IPS-15b (cell line): ENCODE data around the gene BTAF1.

ENCODE experiments used
- H3K27me3 ChIP-seq: one replicate; pipeline ENCODE4 v1.6.1; 2013; ENCODE audit warnings: low read length; ENCODE audit not compliant: control insufficient read depth, insufficient read depth
- H3K36me3 ChIP-seq: one replicate; pipeline ENCODE4 v1.6.1; 2013; ENCODE audit warnings: low read length; ENCODE audit not compliant: control insufficient read depth, insufficient read depth
- H3K4me1 ChIP-seq: one replicate; pipeline ENCODE4 v1.6.1; 2013; ENCODE audit warnings: mild to moderate bottlenecking, low read length; ENCODE audit not compliant: control insufficient read depth, insufficient read depth
- H3K4me3 ChIP-seq: one replicate; pipeline ENCODE4 v1.5.1; 2013; ENCODE audit warnings: low read depth, low read length
- H3K9ac ChIP-seq: one replicate; pipeline ENCODE4 v1.6.1; 2013; ENCODE audit warnings: low read depth, mild to moderate bottlenecking, low read length
- H3K9me3 ChIP-seq: one replicate; pipeline ENCODE4 v1.6.1; 2013; ENCODE audit warnings: mild to moderate bottlenecking, low read length; ENCODE audit not compliant: control insufficient read depth, insufficient read depth

Gene BTAF1

DNA sequence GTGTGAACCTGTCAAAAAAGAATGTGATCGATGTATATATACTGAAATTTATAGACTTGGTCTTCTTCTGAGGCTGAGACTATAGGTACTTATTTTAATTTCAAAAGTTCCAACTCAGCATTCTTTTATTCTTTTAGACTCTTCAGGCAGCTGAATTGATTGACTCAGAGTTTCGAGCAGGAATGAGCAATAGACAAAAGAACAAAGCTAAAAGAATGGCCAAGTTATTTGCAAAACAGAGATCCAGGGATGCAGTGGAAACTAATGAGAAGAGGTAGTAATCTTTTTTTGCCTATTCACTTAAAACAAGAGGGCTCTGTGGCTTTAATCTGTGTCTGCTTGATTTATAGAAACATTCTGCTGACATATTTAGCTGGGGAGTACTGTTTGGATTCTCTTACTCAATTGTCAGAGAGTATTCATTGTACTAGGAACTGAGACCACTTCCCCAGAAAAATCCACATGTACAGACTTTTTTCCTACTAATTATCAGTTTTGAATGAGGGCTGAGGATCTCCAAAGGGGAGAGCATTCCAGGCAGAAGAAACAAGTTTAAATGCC, 30.1 kb downstream of the BTAF1 start:
- Histone ChIP-seq H3K4me3 (no peak overlapping the region), H3K4me1 (no peaks in the 10 kb centered on the region), H3K36me3 (no peaks in the 10 kb centered on the region), H3K27me3 (no peaks in the 10 kb centered on the region), H3K9ac (no peak overlapping the region), H3K9me3 (no peaks in the 10 kb centered on the region)

DNA sequence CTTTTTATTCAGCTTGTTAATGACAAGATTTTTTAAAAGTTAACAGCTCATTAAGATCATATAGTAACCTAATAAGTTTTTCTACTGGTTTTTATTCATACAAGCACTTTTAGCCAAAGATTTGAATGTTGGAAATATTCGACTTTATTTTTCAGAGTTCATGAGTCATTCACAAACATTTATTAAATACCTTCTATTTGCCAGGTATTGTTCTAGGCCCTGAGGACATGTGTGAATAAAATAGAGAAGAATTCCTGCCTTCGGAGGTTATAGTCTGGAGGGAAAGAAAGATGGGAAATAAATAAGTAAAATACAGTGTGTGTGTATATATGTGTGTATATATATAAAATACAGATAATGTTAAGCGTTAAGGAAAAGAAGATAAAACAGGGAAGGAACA, 31.5 kb downstream of the BTAF1 start:
- Histone ChIP-seq H3K4me3 (no peak overlapping the region), H3K4me1 (no peaks in the 10 kb centered on the region), H3K9ac (no peak overlapping the region), H3K9me3 (no peaks in the 10 kb centered on the region), H3K27me3 (no peaks in the 10 kb centered on the region), H3K36me3 (no peaks in the 10 kb centered on the region)

DNA sequence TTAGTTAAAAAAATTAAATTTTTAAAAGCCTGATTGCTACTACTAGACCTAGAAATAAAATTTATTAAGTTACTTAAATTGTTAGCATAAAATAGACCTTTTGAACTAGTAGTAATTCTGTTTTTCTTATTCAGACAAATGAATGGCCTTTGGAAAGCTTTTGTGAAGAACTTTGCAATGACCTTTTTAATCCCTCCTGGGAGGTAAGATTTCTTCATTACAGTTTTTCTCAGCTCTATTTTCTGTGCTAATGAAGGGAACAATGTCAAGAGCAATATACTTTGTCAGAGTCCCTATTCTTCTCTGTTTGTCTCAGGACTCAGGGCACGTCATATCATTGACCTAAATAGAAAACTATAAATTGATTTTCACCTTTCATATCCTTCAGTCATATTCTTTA, 33.5 kb downstream of the BTAF1 start:
- Histone ChIP-seq H3K4me1 (no peaks in the 10 kb centered on the region), H3K27me3 (no peaks in the 10 kb centered on the region), H3K4me3 (no peak overlapping the region), H3K9ac (no peak overlapping the region), H3K36me3 (no peaks in the 10 kb centered on the region), H3K9me3 (no peaks in the 10 kb centered on the region)

DNA sequence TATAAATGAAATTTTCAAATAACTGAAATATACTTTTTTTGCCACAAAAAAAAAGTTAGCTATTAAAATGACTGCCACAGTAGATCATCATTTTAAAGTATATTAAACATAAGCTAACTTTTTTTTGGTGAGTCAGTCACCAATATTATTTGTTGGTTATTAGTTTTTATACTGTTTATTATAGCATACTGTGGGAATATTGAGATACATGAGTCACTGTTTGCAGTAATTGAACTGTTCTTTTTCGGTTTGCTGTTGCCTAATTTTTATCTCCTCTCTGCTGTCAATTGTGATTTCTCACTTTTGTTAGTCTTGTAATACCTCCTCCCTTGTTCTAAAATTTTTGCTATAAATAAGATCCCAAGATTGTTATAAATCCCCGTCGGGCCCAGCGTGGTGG, 45.7 kb downstream of the BTAF1 start:
- Histone ChIP-seq H3K4me3 (no peak overlapping the region), H3K27me3 (no peaks in the 10 kb centered on the region), H3K9ac (no peak overlapping the region), H3K4me1 (no peaks in the 10 kb centered on the region), H3K9me3 (no peaks in the 10 kb centered on the region), H3K36me3 (no peaks in the 10 kb centered on the region)

DNA sequence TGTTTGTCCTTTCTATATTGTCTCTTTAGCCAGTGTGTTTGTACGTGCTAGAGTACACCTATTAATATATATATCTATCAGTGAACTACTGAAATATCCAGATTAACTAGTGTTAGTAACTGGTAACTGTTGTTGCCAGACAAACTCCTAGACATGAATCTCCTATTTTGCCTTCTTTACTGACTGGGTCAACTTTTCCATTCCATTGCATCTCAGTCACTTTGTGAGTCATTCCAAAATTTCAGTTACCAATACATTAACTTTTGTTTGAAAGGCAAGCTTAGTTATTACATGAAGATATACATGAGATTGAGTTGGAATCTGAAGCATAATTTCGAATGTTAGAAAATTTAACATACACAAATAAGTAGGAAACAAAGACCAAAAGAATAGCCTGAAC, 51.4 kb downstream of the BTAF1 start:
- Histone ChIP-seq H3K36me3 (no peaks in the 10 kb centered on the region), H3K4me1 (no peaks in the 10 kb centered on the region), H3K9ac (no peak overlapping the region), H3K4me3 (no peak overlapping the region), H3K9me3 (no peaks in the 10 kb centered on the region), H3K27me3 (no peaks in the 10 kb centered on the region)

DNA sequence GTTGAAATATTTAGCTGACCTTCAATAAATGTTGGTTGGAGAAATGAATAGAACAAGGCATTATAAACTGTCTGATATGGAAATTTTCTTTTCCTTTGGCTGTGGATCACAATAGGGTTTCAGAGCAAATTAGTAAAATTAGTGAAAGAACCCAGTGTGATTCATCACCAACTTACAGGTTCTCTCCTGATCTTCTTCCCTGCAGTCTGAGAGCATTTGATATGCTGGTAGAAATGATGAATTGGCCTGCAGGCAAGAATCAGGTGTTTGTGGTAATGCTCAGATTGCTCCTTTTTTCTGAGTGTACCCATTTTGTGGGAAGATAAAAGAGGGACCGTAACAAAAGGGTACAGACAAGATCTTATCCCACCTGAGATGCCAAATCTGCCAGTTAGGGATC, 51.9 kb downstream of the BTAF1 start:
- H3K4me3 ChIP-seq = no peak overlapping the region
- H3K4me1 ChIP-seq = no peaks in the 10 kb centered on the region
- H3K27me3 ChIP-seq = no peaks in the 10 kb centered on the region
- H3K9me3 ChIP-seq = no peaks in the 10 kb centered on the region
- H3K9ac ChIP-seq = no peak overlapping the region
- no peaks in the 10 kb centered on the region for H3K36me3 ChIP-seq

DNA sequence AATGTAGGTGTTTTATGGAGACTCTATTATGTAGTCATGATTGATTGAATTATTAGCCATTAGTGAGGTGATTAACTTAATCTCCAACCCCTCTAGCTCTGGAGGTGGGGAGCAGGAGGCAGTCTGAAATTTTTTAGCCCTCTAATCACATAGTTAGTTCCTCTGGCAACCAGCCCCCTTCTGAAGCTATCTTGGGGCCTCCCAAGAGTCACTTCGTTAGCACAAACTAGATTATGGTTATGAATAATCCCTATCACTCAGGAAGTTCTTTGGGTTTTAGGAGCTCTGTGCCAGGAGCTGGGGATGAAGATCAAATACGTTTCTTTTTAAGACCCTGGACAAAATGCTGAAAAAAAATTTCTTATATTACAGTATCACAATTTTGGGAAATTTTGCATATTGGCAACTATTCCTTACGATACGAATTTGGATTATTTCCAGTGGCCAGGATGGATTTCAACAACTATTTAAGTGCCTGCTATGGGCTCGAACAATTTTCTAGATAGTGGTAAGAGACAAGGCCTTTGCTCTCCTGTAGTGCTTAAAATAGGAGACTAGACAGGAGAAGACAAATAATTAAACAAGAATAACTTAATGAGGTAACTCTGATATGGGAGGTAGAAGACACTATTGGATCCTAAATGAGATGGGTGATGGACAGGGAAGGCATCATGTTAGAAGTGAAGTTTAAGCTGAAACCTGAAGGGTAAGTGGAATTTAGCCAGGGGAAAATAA, 52.9 kb downstream of the BTAF1 start:
- Histone ChIP-seq H3K9ac (no peak overlapping the region), H3K4me3 (no peak overlapping the region), H3K36me3 (no peaks in the 10 kb centered on the region)

GRCh38 chr10:91977491-91977890, 53.9 kb downstream of the BTAF1 start:
- no peaks in the 10 kb centered on the region for H3K27me3 ChIP-seq
- H3K9me3 ChIP-seq = no peaks in the 10 kb centered on the region
- H3K36me3 ChIP-seq = no peaks in the 10 kb centered on the region
- H3K4me1 ChIP-seq = no peaks in the 10 kb centered on the region
- no peak overlapping the region for H3K9ac ChIP-seq
- no peak overlapping the region for H3K4me3 ChIP-seq

More for the DNA sequence above, 52.9 kb downstream of the BTAF1 start:
- Histone ChIP-seq H3K4me1 (no peaks in the 10 kb centered on the region), H3K27me3 (no peaks in the 10 kb centered on the region), H3K9me3 (no peaks in the 10 kb centered on the region)

GRCh38 chr10:91978585-91978984, 55.0 kb downstream of the BTAF1 start:
- H3K4me3 ChIP-seq = no peak overlapping the region
- no peaks in the 10 kb centered on the region for H3K36me3 ChIP-seq

GRCh38 chr10:91980319-91980718, 56.7 kb downstream of the BTAF1 start:
- Histone ChIP-seq H3K4me1 (no peaks in the 10 kb centered on the region), H3K9me3 (no peaks in the 10 kb centered on the region), H3K36me3 (no peaks in the 10 kb centered on the region), H3K4me3 (no peak overlapping the region), H3K9ac (no peak overlapping the region), H3K27me3 (no peaks in the 10 kb centered on the region)

More at GRCh38 chr10:91978585-91978984, 55.0 kb downstream of the BTAF1 start:
- Histone ChIP-seq H3K9me3 (no peaks in the 10 kb centered on the region), H3K27me3 (no peaks in the 10 kb centered on the region), H3K9ac (no peak overlapping the region), H3K4me1 (no peaks in the 10 kb centered on the region)

DNA sequence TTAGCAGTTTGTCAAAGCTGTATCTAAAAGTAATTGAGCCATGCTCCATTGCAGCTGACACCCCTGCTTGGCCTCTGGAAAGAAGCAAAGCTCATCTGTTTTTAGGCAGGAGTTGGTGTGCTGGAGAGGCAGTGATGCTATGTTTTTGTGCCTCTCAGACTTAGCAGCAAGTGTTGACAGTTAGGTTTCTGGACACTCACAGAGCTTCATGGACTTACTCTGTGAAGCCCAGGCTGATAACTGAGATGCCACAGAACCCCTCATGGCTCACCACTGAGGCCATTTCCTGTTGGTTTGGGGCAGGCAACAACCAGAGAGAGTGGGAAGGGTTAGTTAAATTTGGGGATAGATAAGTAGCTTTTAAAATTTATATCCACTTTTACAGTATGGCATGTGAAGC, 59.8 kb downstream of the BTAF1 start:
- Histone ChIP-seq H3K36me3 (no peaks in the 10 kb centered on the region), H3K4me1 (no peaks in the 10 kb centered on the region)

GRCh38 chr10:91987397-91988037, 63.9 kb downstream of the BTAF1 start:
- H3K36me3 ChIP-seq = peaks cover 5% of the 10 kb centered on the region
- H3K4me3 ChIP-seq = no peak overlapping the region
- no peaks in the 10 kb centered on the region for H3K9me3 ChIP-seq
- no peaks in the 10 kb centered on the region for H3K27me3 ChIP-seq
- H3K4me1 ChIP-seq = no peaks in the 10 kb centered on the region
- no peak overlapping the region for H3K9ac ChIP-seq

More for the DNA sequence above, 59.8 kb downstream of the BTAF1 start:
- Histone ChIP-seq H3K9me3 (no peaks in the 10 kb centered on the region), H3K4me3 (no peak overlapping the region), H3K27me3 (no peaks in the 10 kb centered on the region), H3K9ac (no peak overlapping the region)
